HG02884 (cell line): Measurements from ENCODE around the gene SPRY4.
"Not testable (repeated sequence)": the region's sequence is repeated elsewhere in the genome, so short reads cannot be mapped to it uniquely, and the experiment has no call there.

Experiments used
- ATAC-seq: cut with Tn5 transposase; IDR thresholded peaks from one replicate; pipeline ENCODE4 v1.9.1; 2021; ENCODE audit warnings: mild to moderate bottlenecking, moderate library complexity; ENCODE audit not compliant: unreplicated experiment

Gene SPRY4

GRCh38 chr5:142295960-142296860, 28.6 kb downstream of the SPRY4 start:
- no peak for ATAC-seq

- ATAC-seq, result no peak
Observed at GRCh38 chr5:142295084-142295758, 29.6 kb downstream of the SPRY4 start.

- ATAC-seq, result no peak
Observed at GRCh38 chr5:142293486-142293885, 31.3 kb downstream of the SPRY4 start.

GRCh38 chr5:142292808-142293207, 32.0 kb downstream of the SPRY4 start:
- no peak for ATAC-seq

GRCh38 chr5:142292249-142292648, 32.6 kb downstream of the SPRY4 start:
- no peak for ATAC-seq

GRCh38 chr5:142290577-142291299, 34.1 kb downstream of the SPRY4 start:
- ATAC-seq, result no peak

GRCh38 chr5:142289708-142290576, 34.9 kb downstream of the SPRY4 start:
- no peak for ATAC-seq

GRCh38 chr5:142287973-142288313, 36.9 kb downstream of the SPRY4 start:
- no peak for ATAC-seq

- no peak for ATAC-seq
Observed at GRCh38 chr5:142287096-142287972, 37.5 kb downstream of the SPRY4 start.

- ATAC-seq, result no peak
Observed at GRCh38 chr5:142286111-142286510, 38.7 kb downstream of the SPRY4 start.

- ATAC-seq, result no peak
Observed at GRCh38 chr5:142283304-142283703, 41.5 kb downstream of the SPRY4 start.

GRCh38 chr5:142281966-142282365, 42.9 kb downstream of the SPRY4 start:
- ATAC-seq, result no peak

- ATAC-seq, result no peak
Observed at GRCh38 chr5:142281008-142281367, 43.8 kb downstream of the SPRY4 start.

- ATAC-seq, result no peak
Observed at GRCh38 chr5:142280066-142281007, 44.5 kb downstream of the SPRY4 start.

- no peak for ATAC-seq
Observed at GRCh38 chr5:142278627-142279026, 46.2 kb downstream of the SPRY4 start.

- ATAC-seq, result no peak
Observed at GRCh38 chr5:142277796-142278195, 47.0 kb downstream of the SPRY4 start.

- ATAC-seq, result no peak
Observed at GRCh38 chr5:142276517-142276916, 48.3 kb downstream of the SPRY4 start.

GRCh38 chr5:142275496-142275895, 49.3 kb downstream of the SPRY4 start:
- no peak for ATAC-seq

GRCh38 chr5:142272596-142272995, 52.2 kb downstream of the SPRY4 start:
- ATAC-seq, result not testable (repeated sequence)
